GM18498 (cell line): Measurements from ENCODE around the gene EBPL.
"Not testable (repeated sequence)": the region's sequence is repeated elsewhere in the genome, so short reads cannot be mapped to it uniquely, and the experiment has no call there.

Experiments
- ATAC-seq: cut with Tn5 transposase; IDR thresholded peaks from one replicate; pipeline ENCODE4 v1.9.1; 2021; ENCODE audit warnings: mild to moderate bottlenecking, moderate library complexity; ENCODE audit not compliant: unreplicated experiment

Gene EBPL

GRCh38 chr13:49690995-49691784 lies at the start of gene EBPL:
TSS of gene EBPL (minus strand) at chr13:49691486. CDS start at chr13:49691424, 62 bp downstream.
- peak; percentile 99 for ATAC-seq

GRCh38 chr13:49740870-49741269 lies 49.6 kb upstream of the EBPL start:
- no peak for ATAC-seq

- no peak for ATAC-seq
Observed at GRCh38 chr13:49739498-49740187, 48.4 kb upstream of the EBPL start.

- no peak for ATAC-seq
Observed at GRCh38 chr13:49733181-49733951, 42.1 kb upstream of the EBPL start.

- no peak for ATAC-seq
Observed at GRCh38 chr13:49731766-49732165, 40.5 kb upstream of the EBPL start.

GRCh38 chr13:49716615-49717014 lies 25.3 kb upstream of the EBPL start:
- no peak for ATAC-seq

- ATAC-seq: no peak
Observed at GRCh38 chr13:49714757-49715156, 23.5 kb upstream of the EBPL start.

- no peak for ATAC-seq
Observed at GRCh38 chr13:49711218-49711863, 20.1 kb upstream of the EBPL start.

GRCh38 chr13:49704264-49704663 lies 13.0 kb upstream of the EBPL start:
- ATAC-seq: not testable (repeated sequence)

- ATAC-seq: no peak
Observed at GRCh38 chr13:49701491-49701890, 10.2 kb upstream of the EBPL start.

GRCh38 chr13:49697468-49697867 lies 6.2 kb upstream of the EBPL start:
- no peak for ATAC-seq

- ATAC-seq: no peak
Observed at GRCh38 chr13:49694446-49694845, 3.2 kb upstream of the EBPL start.

- ATAC-seq: no peak
Observed at GRCh38 chr13:49693877-49694276, 2.6 kb upstream of the EBPL start.

GRCh38 chr13:49693191-49693733 lies 2.0 kb upstream of the EBPL start:
- ATAC-seq: no peak

GRCh38 chr13:49690133-49690994 lies 922 bp downstream of the EBPL start:
- ATAC-seq: peak; percentile 18

- ATAC-seq: peak; percentile 71
Observed at GRCh38 chr13:49683489-49683888, 7.8 kb downstream of the EBPL start.

GRCh38 chr13:49681842-49682435 lies 9.3 kb downstream of the EBPL start:
- no peak for ATAC-seq

GRCh38 chr13:49679246-49679645 lies 12.0 kb downstream of the EBPL start:
- no peak for ATAC-seq

GRCh38 chr13:49678191-49678914 lies 12.9 kb downstream of the EBPL start:
- no peak for ATAC-seq
